ENCODE data around the gene LPCAT1.

DNA sequence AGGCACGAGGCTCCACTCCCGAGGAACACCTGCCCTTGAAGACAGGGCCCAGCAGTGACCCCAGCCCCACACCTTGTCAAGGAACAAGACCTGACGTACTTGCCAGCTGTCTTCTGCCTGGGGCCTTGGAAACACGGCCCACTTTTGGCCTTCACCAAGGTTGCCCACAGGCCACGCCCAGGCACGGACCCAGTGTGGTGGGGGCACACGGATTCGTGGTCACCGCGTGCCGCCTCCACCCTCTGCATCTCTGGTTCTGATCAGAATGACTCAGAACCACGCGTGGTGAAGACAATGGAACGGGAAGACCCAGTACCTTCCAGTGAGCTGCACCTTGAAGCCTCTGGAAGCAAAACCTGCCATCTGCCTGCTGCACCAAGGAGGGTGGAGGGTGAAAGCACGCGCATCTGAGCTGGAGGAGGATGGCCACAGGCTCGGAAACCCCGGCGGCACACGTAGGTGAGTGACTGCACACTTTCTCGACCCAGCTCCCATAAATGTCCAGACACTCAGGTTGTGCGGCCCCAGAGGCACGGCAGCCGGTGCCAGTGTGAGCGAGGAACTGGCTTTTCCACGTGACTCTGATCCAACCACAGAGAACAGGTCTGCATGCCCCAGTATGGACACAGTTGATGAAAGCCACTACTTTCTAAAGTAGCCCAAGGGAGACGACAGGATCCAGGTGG lies 36.5 kb downstream of the LPCAT1 start:
- TF ChIP-seq, protein P1, sequence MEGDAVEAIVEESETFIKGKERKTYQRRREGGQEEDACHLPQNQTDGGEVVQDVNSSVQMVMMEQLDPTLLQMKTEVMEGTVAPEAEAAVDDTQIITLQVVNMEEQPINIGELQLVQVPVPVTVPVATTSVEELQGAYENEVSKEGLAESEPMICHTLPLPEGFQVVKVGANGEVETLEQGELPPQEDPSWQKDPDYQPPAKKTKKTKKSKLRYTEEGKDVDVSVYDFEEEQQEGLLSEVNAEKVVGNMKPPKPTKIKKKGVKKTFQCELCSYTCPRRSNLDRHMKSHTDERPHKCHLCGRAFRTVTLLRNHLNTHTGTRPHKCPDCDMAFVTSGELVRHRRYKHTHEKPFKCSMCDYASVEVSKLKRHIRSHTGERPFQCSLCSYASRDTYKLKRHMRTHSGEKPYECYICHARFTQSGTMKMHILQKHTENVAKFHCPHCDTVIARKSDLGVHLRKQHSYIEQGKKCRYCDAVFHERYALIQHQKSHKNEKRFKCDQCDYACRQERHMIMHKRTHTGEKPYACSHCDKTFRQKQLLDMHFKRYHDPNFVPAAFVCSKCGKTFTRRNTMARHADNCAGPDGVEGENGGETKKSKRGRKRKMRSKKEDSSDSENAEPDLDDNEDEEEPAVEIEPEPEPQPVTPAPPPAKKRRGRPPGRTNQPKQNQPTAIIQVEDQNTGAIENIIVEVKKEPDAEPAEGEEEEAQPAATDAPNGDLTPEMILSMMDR (IDR thresholded peaks at IDR 0.05) = no peak
- no peak for TF ChIP-seq POLR2A (IDR thresholded peaks at IDR 0.05)

Data from lower leg skin (tissue), 3 donors.